Stomach (tissue), 4 donors: ENCODE measurements around the gene SEC24D.

Source experiments
- CTCF ChIP-seq, 7 experiments: fragments of 450-650 bp in 4 of 7; fragments of 200-600 bp in 3 of 7; sonication (generic) in 3 of 7; IDR thresholded peaks; one replicate each; pipeline ENCODE4 v1.5.1; 2016 to 2019; ENCODE audit warnings: antibody characterized with exemption in 7 of 7, control low read depth in 2 of 7, mild to moderate bottlenecking in 1 of 7
- POLR2AphosphoS5 ChIP-seq, 3 donors: sonication (generic); formaldehyde crosslinking; IDR thresholded peaks; one replicate each; pipeline ENCODE4 v1.6.1; 2016; ENCODE audit warnings: antibody characterized with exemption in 3 of 3

GRCh38 chr4:118775405-118775804 is 60.5 kb downstream of the SEC24D start:
- TF ChIP-seq CTCF (IDR thresholded peaks at IDR 0.05) = no peak
- TF ChIP-seq POLR2AphosphoS5 (IDR thresholded peaks at IDR 0.05) = no peak
